Neural progenitor cell (in vitro differentiated cells): ENCODE measurements around the gene ZNF512B.

Experiments
- EZH2phosphoT487 ChIP-seq: fragments of 200-600 bp; sonication (generic); IDR thresholded peaks from 2 replicates; pipeline ENCODE4 v1.6.1; 2017; ENCODE audit warnings: antibody characterized with exemption
- TF ChIP-seq, protein P1 (sequence below): fragments of 200-600 bp; sonication (generic); IDR thresholded peaks from 2 replicates; pipeline ENCODE4 v1.5.1; 2017; ENCODE audit warnings: antibody characterized with exemption, mild to moderate bottlenecking

DNA sequence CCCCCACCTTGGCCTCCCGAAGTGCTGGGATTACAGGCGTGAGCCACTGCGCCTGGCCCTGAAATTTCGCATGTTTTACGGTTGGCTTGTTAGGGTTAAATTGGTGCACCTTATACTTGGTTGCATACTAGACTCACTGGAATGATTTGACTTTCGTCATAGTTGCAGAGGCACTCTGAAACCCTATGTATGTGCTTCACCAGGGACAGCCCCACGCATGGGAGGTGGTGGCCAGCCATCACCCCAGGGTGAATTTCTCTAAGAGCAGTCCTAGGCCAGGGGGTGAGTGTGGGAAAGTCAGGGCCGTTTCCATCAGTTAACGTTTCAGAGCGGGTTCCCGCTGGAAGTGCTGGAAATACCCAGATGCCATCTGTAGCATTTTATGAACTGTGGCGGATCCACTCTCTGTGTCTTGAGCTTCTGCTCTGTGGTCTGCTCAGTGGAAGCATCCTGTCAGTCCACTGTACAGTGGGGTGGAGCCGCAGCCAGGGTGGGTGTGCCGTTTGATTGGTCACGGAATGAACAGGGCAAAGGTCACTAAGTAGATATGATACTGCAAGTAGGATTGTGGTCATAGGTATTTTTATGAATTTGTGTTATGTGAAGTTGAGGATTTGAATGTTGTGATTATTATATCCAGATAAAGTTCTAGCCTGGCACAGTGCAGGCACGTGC, 61.6 kb downstream of the ZNF512B start:
- TF ChIP-seq, protein P1, sequence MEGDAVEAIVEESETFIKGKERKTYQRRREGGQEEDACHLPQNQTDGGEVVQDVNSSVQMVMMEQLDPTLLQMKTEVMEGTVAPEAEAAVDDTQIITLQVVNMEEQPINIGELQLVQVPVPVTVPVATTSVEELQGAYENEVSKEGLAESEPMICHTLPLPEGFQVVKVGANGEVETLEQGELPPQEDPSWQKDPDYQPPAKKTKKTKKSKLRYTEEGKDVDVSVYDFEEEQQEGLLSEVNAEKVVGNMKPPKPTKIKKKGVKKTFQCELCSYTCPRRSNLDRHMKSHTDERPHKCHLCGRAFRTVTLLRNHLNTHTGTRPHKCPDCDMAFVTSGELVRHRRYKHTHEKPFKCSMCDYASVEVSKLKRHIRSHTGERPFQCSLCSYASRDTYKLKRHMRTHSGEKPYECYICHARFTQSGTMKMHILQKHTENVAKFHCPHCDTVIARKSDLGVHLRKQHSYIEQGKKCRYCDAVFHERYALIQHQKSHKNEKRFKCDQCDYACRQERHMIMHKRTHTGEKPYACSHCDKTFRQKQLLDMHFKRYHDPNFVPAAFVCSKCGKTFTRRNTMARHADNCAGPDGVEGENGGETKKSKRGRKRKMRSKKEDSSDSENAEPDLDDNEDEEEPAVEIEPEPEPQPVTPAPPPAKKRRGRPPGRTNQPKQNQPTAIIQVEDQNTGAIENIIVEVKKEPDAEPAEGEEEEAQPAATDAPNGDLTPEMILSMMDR, result no peak
- no peak for TF ChIP-seq EZH2phosphoT487
